MCF 10A (cell line): ENCODE measurements around the gene C1orf116. TPM values are rescaled to one million over a fixed set of nuclear protein-coding genes. Genes with fewer than 3 reads are reported as not detected.

Source experiments
- BruUV-seq: library from RNA; stranded (reverse); fragments of 400-500 nt; replicated peaks from 2 replicates; lab custom pipeline; 2021; lab: Mats Ljungman, UMichigan
- CTCF ChIA-PET: fragments of 300-600 bp; sonication (Branson Sonifier 250); formaldehyde crosslinking; extraction: SDS; loops from one replicate; lab custom pipeline; 2021; ENCODE audit warnings: antibody characterized with exemption, inconsistent platforms; lab: Yijun Ruan, JAX
- POLR2A ChIA-PET: fragments of 300-600, 350-650 bp; sonication (Branson Sonifier 250); formaldehyde crosslinking; extraction: SDS; loops from one replicate; lab custom pipeline; 2020; ENCODE audit warnings: antibody characterized with exemption, inconsistent platforms; lab: Yijun Ruan, JAX
- DNase-seq: peaks from one replicate; pipeline ENCODE4 v3.0.0-alpha.2; 2018; ENCODE audit not compliant: unreplicated experiment
- H3K27ac Mint-ChIP-seq: one replicate; pipeline ENCODE4 v1.8.0; 2022; ENCODE audit warnings: mild to moderate bottlenecking, low read depth, mixed read lengths; ENCODE audit not compliant: unreplicated experiment
- H3K27me3 Mint-ChIP-seq: one replicate; pipeline ENCODE4 v1.8.0; 2022; ENCODE audit warnings: mixed read lengths; ENCODE audit not compliant: insufficient read depth, unreplicated experiment
- H3K36me3 Mint-ChIP-seq: one replicate; pipeline ENCODE4 v1.8.0; 2022; ENCODE audit warnings: mild to moderate bottlenecking, moderate library complexity, mixed read lengths; ENCODE audit not compliant: insufficient read depth, unreplicated experiment
- H3K4me1 Mint-ChIP-seq: one replicate; pipeline ENCODE4 v1.8.0; 2022; ENCODE audit warnings: mixed read lengths; ENCODE audit not compliant: insufficient read depth, unreplicated experiment
- H3K4me3 Mint-ChIP-seq: one replicate; pipeline ENCODE4 v1.8.0; 2022; ENCODE audit warnings: mild to moderate bottlenecking, moderate library complexity, mixed read lengths; ENCODE audit not compliant: unreplicated experiment
- H3K9me3 Mint-ChIP-seq: one replicate; pipeline ENCODE4 v1.8.0; 2022; ENCODE audit warnings: mixed read lengths; ENCODE audit not compliant: unreplicated experiment
- CTCF ChIP-seq: fragments of 200-600 bp; IDR thresholded peaks from one replicate; pipeline ENCODE4 v1.8.0; 2022; ENCODE audit warnings: antibody characterized with exemption, mild to moderate bottlenecking; ENCODE audit not compliant: unreplicated experiment
- intact Hi-C: fragments of 100-400 bp; cut with micrococcal nuclease; formaldehyde crosslinking; loops from 2 replicates; pipeline ENCODE4 v1.14.1; 2022
- total RNA-seq: library from RNA; stranded (reverse); gene quantifications from 2 replicates; pipeline ENCODE4 v1.2.3, GENCODE V29; 2022

Gene C1orf116
- total RNA-seq, 1 experiment from 2014 or later = 35.4 TPM

GRCh38 chr1:207027921-207028320, 4.6 kb downstream of the C1orf116 start:
- intact Hi-C loops = loop anchor here (1.0 kb wide), 1 partner anchor 10 kb away; no protein-coding TSS in a partner anchor
- Mint-ChIP-seq H3K9me3 (no peaks in the 10 kb centered on the region), H3K36me3 (peaks cover 37% of the 10 kb centered on the region), H3K27ac (peak overlapping the region; percentile 99), H3K27me3 (no peaks in the 10 kb centered on the region), H3K4me3 (peak overlapping the region; percentile 71), H3K4me1 (peaks cover 82% of the 10 kb centered on the region)
- no TSS peak for BruUV-seq
- no peak for TF ChIP-seq CTCF
- ChIA-PET POLR2A (interaction anchor here (0.6 to 33.4 kb wide), 11 partner anchors 2 to 366 kb away, joined by 3 to 2100 read pairs (median 20); partner anchors contain the start of genes C1orf116, CD55, PFKFB2 and YOD1), CTCF (interaction anchor here (0.6 to 17.4 kb wide), 10 partner anchors 7 to 116 kb away, joined by 3 to 280 read pairs (median 12); partner anchors contain the start of gene PFKFB2)
- DNase-seq = no peak

GRCh38 chr1:207027206-207027777, 5.3 kb downstream of the C1orf116 start:
- peaks cover 76% of the 10 kb centered on the region for H3K4me1 Mint-ChIP-seq
- CTCF ChIA-PET = interaction anchor here (0.6 to 17.4 kb wide), 11 partner anchors 8 to 548 kb away, joined by 3 to 280 read pairs (median 5); partner anchors contain the start of gene PFKFB2

GRCh38 chr1:207026104-207026534, 6.4 kb downstream of the C1orf116 start:
- H3K9me3 Mint-ChIP-seq = no peaks in the 10 kb centered on the region
- intact Hi-C loops = no loop called here
- H3K4me1 Mint-ChIP-seq = peaks cover 73% of the 10 kb centered on the region
- H3K4me3 Mint-ChIP-seq = no peak overlapping the region
- ChIA-PET CTCF (interaction anchor here (0.8 to 17.4 kb wide), 11 partner anchors 11 to 146 kb away, joined by 3 to 280 read pairs (median 3); no protein-coding TSS in a partner anchor), POLR2A (interaction anchor here (1.1 to 33.4 kb wide), 9 partner anchors 0 to 414 kb away, joined by 3 to 2100 read pairs (median 6); partner anchors contain the start of genes C1orf116, DYRK3, EIF2D and PFKFB2)
- H3K27ac Mint-ChIP-seq = peak overlapping the region; percentile 99
- BruUV-seq = no TSS peak
- H3K36me3 Mint-ChIP-seq = peaks cover 43% of the 10 kb centered on the region
- TF ChIP-seq CTCF = no peak
- DNase-seq = peak; percentile 48
- H3K27me3 Mint-ChIP-seq = no peaks in the 10 kb centered on the region

More at GRCh38 chr1:207027206-207027777, 5.3 kb downstream of the C1orf116 start:
- Mint-ChIP-seq H3K36me3 (peaks cover 37% of the 10 kb centered on the region), H3K27me3 (no peaks in the 10 kb centered on the region), H3K27ac (peak overlapping the region; percentile 99), H3K4me3 (peak overlapping the region; percentile 71), H3K9me3 (no peaks in the 10 kb centered on the region)
- no TSS peak for BruUV-seq
- peak; percentile 98 for DNase-seq
- intact Hi-C loops = loop anchor here (1.0 kb wide), 1 partner anchor 9 kb away; no protein-coding TSS in a partner anchor
- POLR2A ChIA-PET = interaction anchor here (0.6 to 33.4 kb wide), 13 partner anchors 1 to 1017 kb away, joined by 3 to 2100 read pairs (median 5); partner anchors contain the start of genes C1orf116, CD55, DYRK3 and PFKFB2
- TF ChIP-seq CTCF = no peak
